HUES6 (cell line): ENCODE results near the gene RNF32.

Experiments used
- H3K27ac ChIP-seq: 2 replicates; pipeline ENCODE4 v1.7.0; 2013; ENCODE audit warnings: low read depth, mild to moderate bottlenecking, low read length, inconsistent platforms
- H3K27me3 ChIP-seq: 2 replicates; pipeline ENCODE4 v1.6.1; 2013; ENCODE audit warnings: low read length; ENCODE audit not compliant: control insufficient read depth, insufficient read depth
- H3K36me3 ChIP-seq: 2 replicates; pipeline ENCODE4 v1.6.1; 2013; ENCODE audit warnings: low read length; ENCODE audit not compliant: control insufficient read depth, insufficient read depth
- H3K4me1 ChIP-seq: 2 replicates; pipeline ENCODE4 v1.6.1; 2013; ENCODE audit warnings: low read length; ENCODE audit not compliant: control insufficient read depth, insufficient read depth
- H3K4me3 ChIP-seq: 2 replicates; pipeline ENCODE4 v1.5.1; 2013; ENCODE audit warnings: low read depth, low read length
- H3K9ac ChIP-seq: one replicate; pipeline ENCODE4 v1.6.1; 2013; ENCODE audit warnings: mild to moderate bottlenecking, low read length
- H3K9me3 ChIP-seq: 2 replicates; pipeline ENCODE4 v1.6.1; 2013; ENCODE audit warnings: low read depth, low read length; ENCODE audit not compliant: control insufficient read depth, insufficient read depth

RNF32 gene

GRCh38 chr7:156651474-156651873 lies 10.9 kb downstream of the RNF32 start:
- Histone ChIP-seq H3K27ac (no peak overlapping the region), H3K4me3 (no peak overlapping the region), H3K36me3 (no peaks in the 10 kb centered on the region), H3K4me1 (0 out of 2 replicates have a peak, but pooled peaks cover 4% of the 10 kb centered on the region), H3K9ac (no peak overlapping the region), H3K9me3 (peaks cover 11% of the 10 kb centered on the region; the same call in 1 of the 2 replicates), H3K27me3 (no peaks in the 10 kb centered on the region)

DNA sequence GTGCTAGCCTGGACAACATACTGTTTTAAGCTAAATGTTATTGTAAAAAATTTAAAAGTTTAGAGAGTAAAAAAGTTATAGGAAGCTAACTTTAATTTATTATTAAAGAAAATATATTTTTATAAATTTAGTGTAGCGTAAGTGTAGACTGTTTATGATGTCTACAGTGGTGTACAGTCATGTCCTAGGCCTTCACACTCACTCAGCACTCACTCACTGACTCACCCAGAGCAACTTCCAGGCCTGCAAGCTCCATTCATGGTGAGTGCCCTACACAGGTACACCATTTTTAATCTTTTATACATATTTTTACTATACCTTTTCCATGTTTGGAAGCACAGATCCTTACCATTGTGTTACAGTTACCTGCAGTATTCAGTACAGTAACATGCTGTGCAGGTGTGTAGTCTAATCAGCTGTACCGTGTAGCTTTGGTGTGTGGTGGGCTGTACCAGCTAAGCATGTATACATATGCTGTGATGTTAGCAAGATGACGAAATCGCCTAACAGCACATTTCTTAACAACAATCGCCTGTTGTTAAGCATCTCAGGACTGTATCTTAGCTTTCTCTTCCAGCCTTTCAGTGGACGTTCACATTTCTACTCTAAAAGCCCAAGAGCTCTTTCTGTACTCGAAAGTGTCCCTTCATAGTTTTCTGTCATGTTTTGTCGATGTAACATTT lies 12.5 kb downstream of the RNF32 start:
- H3K27me3 ChIP-seq, result no peaks in the 10 kb centered on the region
- H3K4me1 ChIP-seq, result 0 out of 2 replicates have a peak, but pooled peaks cover 4% of the 10 kb centered on the region
- no peak overlapping the region for H3K27ac ChIP-seq
- peaks cover 11% of the 10 kb centered on the region; the same call in 1 of the 2 replicates for H3K9me3 ChIP-seq
- H3K4me3 ChIP-seq, result no peak overlapping the region
- no peak overlapping the region for H3K9ac ChIP-seq
- no peaks in the 10 kb centered on the region for H3K36me3 ChIP-seq

- H3K9me3 ChIP-seq, result peaks cover 11% of the 10 kb centered on the region; the same call in 1 of the 2 replicates
- H3K27ac ChIP-seq, result no peak overlapping the region
- no peaks in the 10 kb centered on the region for H3K27me3 ChIP-seq
- no peak overlapping the region for H3K4me3 ChIP-seq
- H3K36me3 ChIP-seq, result no peaks in the 10 kb centered on the region
- no peak overlapping the region for H3K9ac ChIP-seq
- peaks cover 4% of the 10 kb centered on the region; the same call in 1 of the 2 replicates for H3K4me1 ChIP-seq
Observed at GRCh38 chr7:156654511-156655234, 14.1 kb downstream of the RNF32 start.

DNA sequence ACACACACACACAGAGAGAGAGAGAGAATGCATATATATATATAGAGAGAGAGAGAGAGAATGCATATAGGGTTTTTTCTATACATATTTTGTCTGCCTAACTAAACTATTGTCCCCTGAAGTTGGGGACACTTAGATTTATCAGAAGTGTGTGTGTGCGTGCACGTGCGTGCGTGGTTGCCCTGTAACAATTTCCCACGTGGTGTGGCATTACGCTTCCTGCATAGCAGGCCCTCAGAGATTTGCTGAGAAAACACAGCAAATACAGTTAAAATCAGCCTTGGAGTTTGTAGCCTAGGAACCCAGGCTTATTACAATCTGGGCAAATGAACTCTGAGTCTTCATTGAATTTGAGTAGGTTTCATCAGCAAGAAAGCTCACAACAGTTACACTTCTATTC lies 14.7 kb downstream of the RNF32 start:
- Histone ChIP-seq H3K9me3 (peaks cover 7% of the 10 kb centered on the region; the same call in 1 of the 2 replicates), H3K27me3 (no peaks in the 10 kb centered on the region), H3K4me3 (no peak overlapping the region), H3K9ac (no peak overlapping the region), H3K36me3 (no peaks in the 10 kb centered on the region), H3K27ac (no peak overlapping the region), H3K4me1 (peaks cover 4% of the 10 kb centered on the region; the same call in 1 of the 2 replicates)

- Histone ChIP-seq H3K27me3 (no peaks in the 10 kb centered on the region), H3K9me3 (no peaks in the 10 kb centered on the region)
Observed at GRCh38 chr7:156655983-156656382, 15.4 kb downstream of the RNF32 start.

DNA sequence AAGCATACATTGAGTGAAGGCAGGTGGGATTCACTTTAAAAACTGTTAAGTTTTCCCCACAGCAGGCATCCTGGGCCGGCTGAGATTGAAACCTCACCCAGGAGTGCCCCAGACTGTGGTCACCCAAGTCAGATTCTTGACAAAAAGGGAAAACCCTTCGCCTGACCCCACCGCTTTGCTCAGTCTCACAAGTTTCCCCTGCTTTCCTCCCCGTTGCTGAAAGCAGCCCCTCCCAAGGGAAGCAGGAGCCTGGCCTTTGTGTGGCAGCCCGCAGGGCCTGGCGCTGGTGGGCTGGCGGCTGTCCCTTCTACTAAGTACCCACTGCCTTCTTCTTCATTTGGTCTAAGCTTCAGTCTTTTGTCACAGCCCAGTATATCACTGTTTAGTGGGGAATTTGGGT lies 16.0 kb downstream of the RNF32 start:
- H3K9me3 ChIP-seq, result no peaks in the 10 kb centered on the region
- no peak overlapping the region for H3K27ac ChIP-seq
- H3K4me1 ChIP-seq, result peaks cover 4% of the 10 kb centered on the region; the same call in 1 of the 2 replicates
- H3K27me3 ChIP-seq, result no peaks in the 10 kb centered on the region
- H3K4me3 ChIP-seq, result no peak overlapping the region
- H3K36me3 ChIP-seq, result no peaks in the 10 kb centered on the region
- H3K9ac ChIP-seq, result no peak overlapping the region

More at GRCh38 chr7:156655983-156656382, 15.4 kb downstream of the RNF32 start:
- Histone ChIP-seq H3K4me3 (no peak overlapping the region), H3K9ac (no peak overlapping the region), H3K4me1 (peaks cover 4% of the 10 kb centered on the region; the same call in 1 of the 2 replicates), H3K36me3 (no peaks in the 10 kb centered on the region), H3K27ac (no peak overlapping the region)

- peaks cover 4% of the 10 kb centered on the region; the same call in 1 of the 2 replicates for H3K4me1 ChIP-seq
- H3K27ac ChIP-seq, result no peak overlapping the region
- H3K4me3 ChIP-seq, result no peak overlapping the region
- H3K27me3 ChIP-seq, result no peaks in the 10 kb centered on the region
- H3K9ac ChIP-seq, result no peak overlapping the region
- no peaks in the 10 kb centered on the region for H3K36me3 ChIP-seq
- H3K9me3 ChIP-seq, result no peaks in the 10 kb centered on the region
Observed at GRCh38 chr7:156657681-156658080, 17.1 kb downstream of the RNF32 start.

- H3K36me3 ChIP-seq, result no peaks in the 10 kb centered on the region
- no peak overlapping the region for H3K27ac ChIP-seq
- H3K9ac ChIP-seq, result no peak overlapping the region
- no peaks in the 10 kb centered on the region for H3K27me3 ChIP-seq
- H3K4me1 ChIP-seq, result peaks cover 4% of the 10 kb centered on the region; the same call in 1 of the 2 replicates
- no peak overlapping the region for H3K4me3 ChIP-seq
- no peaks in the 10 kb centered on the region for H3K9me3 ChIP-seq
Observed at GRCh38 chr7:156659203-156659602, 18.6 kb downstream of the RNF32 start.

GRCh38 chr7:156659961-156660360 lies 19.4 kb downstream of the RNF32 start:
- Histone ChIP-seq H3K4me1 (peaks cover 2% of the 10 kb centered on the region), H3K36me3 (no peaks in the 10 kb centered on the region), H3K4me3 (no peak overlapping the region), H3K27me3 (no peaks in the 10 kb centered on the region), H3K9me3 (no peaks in the 10 kb centered on the region), H3K27ac (no peak overlapping the region), H3K9ac (no peak overlapping the region)

DNA sequence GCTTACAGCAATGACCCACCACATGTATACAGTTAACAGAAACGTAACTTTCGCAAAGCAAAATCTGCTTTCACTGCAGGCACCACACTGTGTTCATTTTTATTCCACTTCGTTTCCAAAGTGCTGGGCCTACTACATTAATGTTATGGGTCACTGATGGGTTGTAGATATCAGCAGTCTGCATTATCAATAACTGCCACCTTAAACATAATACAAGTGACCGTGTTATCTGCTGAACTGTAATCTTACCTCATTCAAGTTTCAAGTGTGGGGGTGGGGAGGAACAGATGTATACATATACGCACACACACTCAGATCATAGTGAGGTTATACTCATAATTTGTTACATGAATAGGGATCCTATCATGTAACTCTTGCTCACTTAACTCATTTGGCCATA lies 21.1 kb downstream of the RNF32 start:
- Histone ChIP-seq H3K4me1 (peaks cover 19% of the 10 kb centered on the region), H3K9ac (no peak overlapping the region), H3K27ac (no peak overlapping the region)

GRCh38 chr7:156662277-156662676 lies 21.7 kb downstream of the RNF32 start:
- H3K27me3 ChIP-seq, result no peaks in the 10 kb centered on the region
- H3K9me3 ChIP-seq, result no peaks in the 10 kb centered on the region
- no peak overlapping the region for H3K4me3 ChIP-seq
- peaks cover 26% of the 10 kb centered on the region for H3K4me1 ChIP-seq
- no peak overlapping the region for H3K27ac ChIP-seq
- H3K9ac ChIP-seq, result no peak overlapping the region
- H3K36me3 ChIP-seq, result no peaks in the 10 kb centered on the region

More for the DNA sequence above, 21.1 kb downstream of the RNF32 start:
- Histone ChIP-seq H3K27me3 (no peaks in the 10 kb centered on the region), H3K9me3 (no peaks in the 10 kb centered on the region), H3K4me3 (no peak overlapping the region), H3K36me3 (no peaks in the 10 kb centered on the region)
